Thymus (tissue), 11 donors: ENCODE measurements around the gene ZMYND11. TPM values are rescaled to one million over a fixed set of nuclear protein-coding genes. Genes with fewer than 3 reads are reported as not detected.

ENCODE experiments used
- DNase-seq, 9 donors: peaks; one replicate each; pipeline ENCODE4 v3.0.0-alpha.2; 2013; ENCODE audit warnings: low spot score in 9 of 9, low read depth in 6 of 9, missing footprints in 1 of 9
- H3K27ac ChIP-seq, 2 donors: one replicate each; pipeline ENCODE4 v1.5.1; 2013; ENCODE audit warnings: control low read depth in 1 of 2, low read depth in 1 of 2, low read length in 1 of 2, mild to moderate bottlenecking in 1 of 2, moderate library complexity in 1 of 2
- H3K27me3 ChIP-seq, 2 donors: one replicate each; pipeline ENCODE4 v1.5.1; 2013; ENCODE audit warnings: low read length in 1 of 2; ENCODE audit not compliant: control insufficient read depth in 2 of 2, insufficient read depth in 1 of 2
- H3K36me3 ChIP-seq, 2 donors: one replicate each; pipeline ENCODE4 v1.5.1; 2013; ENCODE audit warnings: low read length in 1 of 2, mild to moderate bottlenecking in 1 of 2, moderate library complexity in 1 of 2; ENCODE audit not compliant: control insufficient read depth in 2 of 2, insufficient read depth in 2 of 2
- H3K4me1 ChIP-seq, 2 donors: one replicate each; pipeline ENCODE4 v1.5.1; 2013; ENCODE audit warnings: low read length in 2 of 2; ENCODE audit not compliant: control insufficient read depth in 2 of 2, insufficient read depth in 2 of 2
- H3K4me3 ChIP-seq, 2 donors: one replicate each; pipeline ENCODE4 v1.5.1; 2013; ENCODE audit warnings: low read length in 2 of 2, control low read depth in 1 of 2, mild to moderate bottlenecking in 1 of 2
- H3K9me3 ChIP-seq, 2 donors: one replicate each; pipeline ENCODE4 v1.5.1; 2013; ENCODE audit warnings: low read length in 1 of 2, mild to moderate bottlenecking in 1 of 2; ENCODE audit not compliant: control insufficient read depth in 2 of 2, insufficient read depth in 1 of 2
- WGBS: extraction: QIAGEN DNeasy Blood & Tissue Kit; methylation state at CpG from one replicate; pipeline ENCODE4 v1.1.7; 2013; 5-methylcytosine and 5-hydroxymethylcytosine counted together
- polyA plus RNA-seq: library from polyadenylated mRNA; stranded (reverse); fragments of 200-250 nt; gene quantifications from one replicate; pipeline ENCODE4 v1.2.3, GENCODE V29; 2013
- total RNA-seq: library from RNA; stranded (reverse); fragments of 120-200 nt; gene quantifications from one replicate; pipeline ENCODE4 v1.2.4, GENCODE V29; 2013
- donor health status: healthy.

The ZMYND11 gene
- total and polyA plus RNA-seq, 2 donors = 30.9 to 45.0 TPM

GRCh38 chr10:285216-285615 is 150.0 kb downstream of the ZMYND11 start:
- Histone ChIP-seq H3K9me3 (no peaks in the 10 kb centered on the region), H3K36me3 (peaks cover 0 to 3% of the 10 kb centered on the region in 2 donors), H3K4me3 (no peak overlapping the region), H3K27me3 (peaks cover 0 to 2% of the 10 kb centered on the region in 2 donors), H3K4me1 (no peaks in the 10 kb centered on the region), H3K27ac (no peak overlapping the region)
- 90% methylated on average over 15 of the region's 15 CpGs for WGBS
- DNase-seq = no peak

DNA sequence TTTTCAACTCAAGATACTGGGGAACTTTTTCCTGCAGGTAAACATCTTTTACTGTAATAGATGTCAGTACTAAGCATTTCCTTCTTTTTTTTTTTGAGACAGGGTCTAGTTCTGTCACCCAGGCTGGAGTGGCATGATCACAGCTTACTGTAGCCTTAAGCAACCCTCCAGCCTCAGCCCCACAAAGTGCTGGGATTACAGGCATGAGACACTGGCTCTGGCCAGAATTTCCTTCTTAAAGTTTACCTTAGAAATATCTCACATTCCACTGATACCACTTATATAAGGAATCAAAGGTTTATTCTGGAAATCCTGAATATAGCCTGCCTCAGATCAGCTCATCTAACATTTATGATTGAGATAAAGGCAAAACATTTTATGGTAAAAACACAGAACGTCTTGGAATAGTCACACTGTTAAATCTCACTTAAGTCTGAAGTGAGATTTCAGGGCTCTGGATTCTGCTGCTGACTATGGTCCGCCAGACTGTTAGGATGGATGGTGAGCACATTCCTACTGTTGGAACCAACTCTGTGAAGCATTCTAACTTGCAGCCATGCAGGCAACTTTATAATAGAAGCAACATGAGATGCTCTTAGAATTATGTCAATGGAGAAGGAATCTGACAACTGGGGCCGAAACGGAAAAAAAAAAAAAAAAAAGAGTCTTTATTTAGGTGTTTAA is 151.9 kb downstream of the ZMYND11 start:
- WGBS = 94% methylated on average over 4 of the region's 4 CpGs
- no peak for DNase-seq

GRCh38 chr10:287814-288213 is 152.6 kb downstream of the ZMYND11 start:
- Histone ChIP-seq H3K4me1 (no peaks in the 10 kb centered on the region), H3K9me3 (no peaks in the 10 kb centered on the region), H3K27me3 (peaks cover 0 to 6% of the 10 kb centered on the region in 2 donors), H3K27ac (no peak overlapping the region), H3K36me3 (peaks cover 0 to 3% of the 10 kb centered on the region in 2 donors), H3K4me3 (no peak overlapping the region)
- DNase-seq = no peak
- WGBS = over 99% methylated on average over 4 of the region's 4 CpGs

More for the DNA sequence above, 151.9 kb downstream of the ZMYND11 start:
- Histone ChIP-seq H3K36me3 (peaks cover 0 to 3% of the 10 kb centered on the region in 2 donors), H3K9me3 (no peaks in the 10 kb centered on the region), H3K4me3 (no peak overlapping the region), H3K27ac (no peak overlapping the region), H3K27me3 (peaks cover 0 to 7% of the 10 kb centered on the region in 2 donors), H3K4me1 (no peaks in the 10 kb centered on the region)

GRCh38 chr10:288316-289200 is 153.3 kb downstream of the ZMYND11 start:
- Histone ChIP-seq H3K27ac (no peak overlapping the region), H3K4me1 (no peaks in the 10 kb centered on the region), H3K4me3 (no peak overlapping the region), H3K36me3 (peaks cover 0 to 3% of the 10 kb centered on the region in 2 donors), H3K9me3 (no peaks in the 10 kb centered on the region), H3K27me3 (peaks cover 0 to 8% of the 10 kb centered on the region in 2 donors)
- WGBS = 93% methylated on average over 27 of the region's 27 CpGs
- no peak for DNase-seq

DNA sequence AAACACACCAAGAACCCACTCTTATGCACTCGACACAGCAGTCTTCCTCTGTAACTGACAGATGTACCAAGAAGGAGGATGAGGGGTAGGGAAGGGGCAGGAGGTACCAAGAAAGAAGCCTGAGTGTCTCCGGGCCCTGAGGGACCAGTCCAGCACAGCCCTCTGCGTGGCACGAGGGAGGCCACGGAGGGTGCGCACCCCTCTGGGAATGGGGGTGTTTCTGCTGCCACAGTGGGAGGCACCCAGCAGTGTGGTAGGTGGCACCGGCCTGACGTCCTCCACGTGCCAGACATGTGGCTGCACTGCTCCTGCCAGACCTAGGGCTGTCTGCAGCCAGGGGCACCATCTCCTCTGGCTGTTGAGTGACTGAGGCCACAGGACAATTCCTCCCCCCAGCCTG is 154.3 kb downstream of the ZMYND11 start:
- Histone ChIP-seq H3K4me1 (no peaks in the 10 kb centered on the region), H3K9me3 (no peaks in the 10 kb centered on the region), H3K36me3 (peaks cover 0 to 3% of the 10 kb centered on the region in 2 donors), H3K27ac (no peak overlapping the region), H3K27me3 (peaks cover 0 to 8% of the 10 kb centered on the region in 2 donors), H3K4me3 (no peak overlapping the region)
- DNase-seq = no peak
- WGBS = 97% methylated on average over 9 of the region's 9 CpGs

GRCh38 chr10:290026-290725 is 154.9 kb downstream of the ZMYND11 start:
- Histone ChIP-seq H3K4me1 (no peaks in the 10 kb centered on the region), H3K9me3 (no peaks in the 10 kb centered on the region), H3K36me3 (peaks cover 0 to 3% of the 10 kb centered on the region in 2 donors), H3K27ac (no peak overlapping the region), H3K27me3 (peaks cover 0 to 8% of the 10 kb centered on the region in 2 donors), H3K4me3 (no peak overlapping the region)
- 93% methylated on average over 17 of the region's 17 CpGs for WGBS
- no peak for DNase-seq

- H3K9me3 ChIP-seq = no peaks in the 10 kb centered on the region
- H3K4me3 ChIP-seq = no peak overlapping the region
- H3K36me3 ChIP-seq = peaks cover 0 to 3% of the 10 kb centered on the region in 2 donors
- 90% methylated on average over 4 of the region's 4 CpGs for WGBS
- H3K4me1 ChIP-seq = no peaks in the 10 kb centered on the region
- no peak overlapping the region for H3K27ac ChIP-seq
- DNase-seq = no peak
- H3K27me3 ChIP-seq = peaks cover 0 to 10% of the 10 kb centered on the region in 2 donors
Measured at GRCh38 chr10:293636-294035, 158.4 kb downstream of the ZMYND11 start.

DNA sequence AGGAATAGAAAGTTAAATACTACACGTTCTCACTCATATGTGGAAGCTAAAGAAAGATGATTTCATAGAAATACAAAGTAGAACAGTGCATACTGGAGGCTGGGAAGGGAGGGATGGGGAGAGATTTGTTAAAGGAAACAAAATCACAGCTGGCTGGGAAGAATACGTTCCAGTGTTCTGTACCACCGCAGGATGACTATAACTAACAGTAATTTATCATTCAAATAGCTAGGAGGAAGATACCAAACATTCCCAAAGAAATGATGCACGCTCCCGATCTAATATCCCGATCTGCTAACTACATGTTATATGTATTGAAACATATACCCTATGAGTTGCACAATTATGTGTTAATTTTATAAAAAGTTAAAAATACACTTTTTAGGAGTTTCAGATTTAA is 162.3 kb downstream of the ZMYND11 start:
- Histone ChIP-seq H3K36me3 (no peaks in the 10 kb centered on the region), H3K27me3 (peaks cover 0 to 7% of the 10 kb centered on the region in 2 donors), H3K4me3 (no peak overlapping the region), H3K27ac (no peak overlapping the region), H3K4me1 (no peaks in the 10 kb centered on the region), H3K9me3 (no peaks in the 10 kb centered on the region)
- 93% methylated on average over 6 of the region's 6 CpGs for WGBS
- DNase-seq = no peak
